SK-N-SH (cell line): ENCODE results near the gene STT3B.

Experiments used
- CTCF ChIP-seq: fragments of 200-600 bp; sonication (generic); IDR thresholded peaks from 2 replicates; pipeline ENCODE4 v1.6.1; 2017; ENCODE audit warnings: antibody characterized with exemption, mild to moderate bottlenecking, moderate library complexity
- EZH2phosphoT487 ChIP-seq: fragments of 200-600 bp; sonication (generic); IDR thresholded peaks from 2 replicates; pipeline ENCODE4 v1.6.1; 2017; ENCODE audit warnings: low read depth, mixed run types, mild to moderate bottlenecking, antibody characterized with exemption, moderate library complexity, borderline replicate concordance
- FOXM1 ChIP-seq: IDR thresholded peaks from 2 replicates; pipeline ENCODE4 v1.4.0; 2012; ENCODE audit warnings: low read depth, mild to moderate bottlenecking
- JUND ChIP-seq: IDR thresholded peaks from 2 replicates; pipeline ENCODE4 v1.4.0; 2012
- NRF1 ChIP-seq: IDR thresholded peaks from 2 replicates; pipeline ENCODE4 v1.6.1; 2012; ENCODE audit warnings: low read depth, mild to moderate bottlenecking, low read length
- PBX3 ChIP-seq: IDR thresholded peaks from 2 replicates; pipeline ENCODE4; 2012
- POLR2AphosphoS5 ChIP-seq: IDR thresholded peaks from 2 replicates; pipeline ENCODE4 v1.6.1; 2012; ENCODE audit warnings: low read depth, low read length
- TAF1 ChIP-seq: IDR thresholded peaks from 2 replicates; pipeline ENCODE4 v1.6.1; 2012; ENCODE audit warnings: low read depth, mild to moderate bottlenecking, low read length, moderate library complexity, borderline replicate concordance
- TF ChIP-seq, protein P1 (sequence below): fragments of 150-350 bp; IDR thresholded peaks from 2 replicates; pipeline ENCODE4 v1.6.1; 2017; ENCODE audit warnings: antibody characterized with exemption, low read length, low read depth, borderline replicate concordance
- TF ChIP-seq, protein P2 (sequence below): IDR thresholded peaks from 2 replicates; pipeline ENCODE4 v1.4.0; 2012; ENCODE audit warnings: low read depth, borderline replicate concordance

- no peak for TF ChIP-seq NRF1
- TF ChIP-seq PBX3 = no peak
- TF ChIP-seq, protein P1, sequence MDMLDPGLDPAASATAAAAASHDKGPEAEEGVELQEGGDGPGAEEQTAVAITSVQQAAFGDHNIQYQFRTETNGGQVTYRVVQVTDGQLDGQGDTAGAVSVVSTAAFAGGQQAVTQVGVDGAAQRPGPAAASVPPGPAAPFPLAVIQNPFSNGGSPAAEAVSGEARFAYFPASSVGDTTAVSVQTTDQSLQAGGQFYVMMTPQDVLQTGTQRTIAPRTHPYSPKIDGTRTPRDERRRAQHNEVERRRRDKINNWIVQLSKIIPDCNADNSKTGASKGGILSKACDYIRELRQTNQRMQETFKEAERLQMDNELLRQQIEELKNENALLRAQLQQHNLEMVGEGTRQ = no peak
- no peak for TF ChIP-seq CTCF
- TF ChIP-seq, protein P2, sequence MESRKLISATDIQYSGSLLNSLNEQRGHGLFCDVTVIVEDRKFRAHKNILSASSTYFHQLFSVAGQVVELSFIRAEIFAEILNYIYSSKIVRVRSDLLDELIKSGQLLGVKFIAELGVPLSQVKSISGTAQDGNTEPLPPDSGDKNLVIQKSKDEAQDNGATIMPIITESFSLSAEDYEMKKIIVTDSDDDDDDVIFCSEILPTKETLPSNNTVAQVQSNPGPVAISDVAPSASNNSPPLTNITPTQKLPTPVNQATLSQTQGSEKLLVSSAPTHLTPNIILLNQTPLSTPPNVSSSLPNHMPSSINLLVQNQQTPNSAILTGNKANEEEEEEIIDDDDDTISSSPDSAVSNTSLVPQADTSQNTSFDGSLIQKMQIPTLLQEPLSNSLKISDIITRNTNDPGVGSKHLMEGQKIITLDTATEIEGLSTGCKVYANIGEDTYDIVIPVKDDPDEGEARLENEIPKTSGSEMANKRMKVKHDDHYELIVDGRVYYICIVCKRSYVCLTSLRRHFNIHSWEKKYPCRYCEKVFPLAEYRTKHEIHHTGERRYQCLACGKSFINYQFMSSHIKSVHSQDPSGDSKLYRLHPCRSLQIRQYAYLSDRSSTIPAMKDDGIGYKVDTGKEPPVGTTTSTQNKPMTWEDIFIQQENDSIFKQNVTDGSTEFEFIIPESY = no peak
- no peak for TF ChIP-seq JUND
- TF ChIP-seq EZH2phosphoT487 = no peak
- TF ChIP-seq TAF1 = no peak
- TF ChIP-seq FOXM1 = no peak
- TF ChIP-seq POLR2AphosphoS5 = no peak
Measured at GRCh38 chr3:31661993-31662670, 129.4 kb downstream of the STT3B start.
